Lung (tissue), 12 donors: Measurements from ENCODE around the gene PTGFRN. TPM values are rescaled to one million over a fixed set of nuclear protein-coding genes. Genes with fewer than 3 reads are reported as not detected.

Experiments
- ATAC-seq: fragments of 200-7000 bp; cut with Tn5 transposase; one replicate; pipeline ENCODE4 v1.9.1; 2020; ENCODE audit warnings: moderate number of reproducible peaks; ENCODE audit not compliant: insufficient read depth, low FRiP score
- DNase-seq, 3 donors: peaks; one replicate each; pipeline ENCODE4 v3.0.0-alpha.2; 2013 to 2017
- H3K27ac ChIP-seq, 2 donors: one replicate each; pipeline ENCODE4 v1.5.1; 2013; ENCODE audit warnings: mild to moderate bottlenecking in 2 of 2, moderate library complexity in 2 of 2, control low read depth in 1 of 2, inconsistent platforms in 1 of 2, low read depth in 1 of 2, low read length in 1 of 2
- H3K27me3 ChIP-seq, 3 donors: one replicate each; pipeline ENCODE4 v1.5.1; 2013; ENCODE audit warnings: low read length in 2 of 3; ENCODE audit not compliant: control insufficient read depth in 3 of 3, insufficient read depth in 3 of 3
- H3K36me3 ChIP-seq, 4 donors: one replicate each; pipeline ENCODE4 v1.5.1; 2013; ENCODE audit warnings: low read length in 4 of 4, mild to moderate bottlenecking in 1 of 4, moderate library complexity in 1 of 4; ENCODE audit not compliant: control insufficient read depth in 4 of 4, insufficient read depth in 4 of 4
- H3K4me1 ChIP-seq, 5 donors: one replicate each; pipeline ENCODE4 v1.5.1; 2013; ENCODE audit warnings: low read length in 5 of 5, mild to moderate bottlenecking in 2 of 5, moderate library complexity in 1 of 5; ENCODE audit not compliant: control insufficient read depth in 5 of 5, insufficient read depth in 5 of 5
- H3K4me3 ChIP-seq: one replicate; pipeline ENCODE4 v1.5.1; 2013; ENCODE audit warnings: mild to moderate bottlenecking, control low read depth, moderate library complexity
- H3K9ac ChIP-seq, 2 donors: one replicate each; pipeline ENCODE4 v1.5.1; 2013; ENCODE audit warnings: low read length in 2 of 2, control low read depth in 1 of 2; ENCODE audit not compliant: insufficient read depth in 1 of 2
- H3K9me3 ChIP-seq, 4 donors: one replicate each; pipeline ENCODE4 v1.5.1; 2013; ENCODE audit warnings: low read length in 3 of 4, mild to moderate bottlenecking in 1 of 4, moderate library complexity in 1 of 4; ENCODE audit not compliant: control insufficient read depth in 4 of 4, insufficient read depth in 3 of 4
- CTCF ChIP-seq: IDR thresholded peaks from 2 replicates; pipeline ENCODE4 v1.5.1; 2012; ENCODE audit warnings: mild to moderate bottlenecking; ENCODE audit errors: control extremely low read depth, extremely low read depth
- WGBS, 2 donors: extraction: QIAGEN DNeasy Blood & Tissue Kit; methylation state at CpG; one replicate each; pipeline ENCODE4 v1.1.7; 2013; 5-methylcytosine and 5-hydroxymethylcytosine counted together
- polyA plus RNA-seq, 2 donors: library from polyadenylated mRNA; stranded (reverse); fragments of 200-250 nt; gene quantifications; one replicate each; pipeline ENCODE4 v1.2.1, GENCODE V29; 2013
- total RNA-seq, 2 donors: library from RNA; depleted of rRNA in 1 of 2; stranded (reverse); fragments of >200 nt in 1 of 2; gene quantifications; one replicate each; pipeline ENCODE4 v1.2.1, GENCODE V29; 2014 to 2021
- donor health status: control.
- donor health status: control.
- donor health status: Bipolar disorder and iron deficiency.
- donor health status: healthy.
- donor health status: DM: yes; HTN: yes; CAD: no.

PTGFRN gene
- total and polyA plus RNA-seq, 4 donors, result 8.0 to 51.7 (median 24.9) TPM

- no peaks in the 10 kb centered on the region for H3K4me1 ChIP-seq
- no peak overlapping the region for H3K9ac ChIP-seq
- no peaks in the 10 kb centered on the region for H3K27me3 ChIP-seq
- no peak for DNase-seq
- peaks cover 0 to 2% (median 0%) of the 10 kb centered on the region in 4 donors for H3K36me3 ChIP-seq
- H3K4me3 ChIP-seq, result no peak overlapping the region
- WGBS, 2 donors, result 88 to 100% methylated on average over 4 of the region's 4 CpGs
- no peak for ATAC-seq
- TF ChIP-seq CTCF, result no peak
- H3K27ac ChIP-seq, result no peak overlapping the region
- H3K9me3 ChIP-seq, result no peaks in the 10 kb centered on the region
Observed at GRCh38 chr1:117017062-117017461, 107.3 kb downstream of the PTGFRN start.

- Histone ChIP-seq H3K9ac (no peak overlapping the region), H3K4me1 (no peaks in the 10 kb centered on the region), H3K36me3 (peaks cover 0 to 2% (median 0%) of the 10 kb centered on the region in 4 donors), H3K4me3 (no peak overlapping the region), H3K9me3 (no peaks in the 10 kb centered on the region), H3K27ac (no peak overlapping the region), H3K27me3 (no peaks in the 10 kb centered on the region)
- DNase-seq (no peak), ATAC-seq (peak; percentile 34)
- TF ChIP-seq CTCF, result no peak
- WGBS, 2 donors, result 51 to 73% methylated on average over 3 of the region's 3 CpGs
Observed at GRCh38 chr1:117017648-117018047, 107.9 kb downstream of the PTGFRN start.

GRCh38 chr1:117020526-117021156 lies 110.9 kb downstream of the PTGFRN start:
- H3K36me3 ChIP-seq, result peaks cover 0 to 2% (median 0%) of the 10 kb centered on the region in 4 donors
- 50 to 57% methylated on average over 1 of the region's 1 CpG for WGBS, 2 donors
- TF ChIP-seq CTCF, result no peak
- no peak overlapping the region for H3K27ac ChIP-seq
- DNase-seq (no peak), ATAC-seq (no peak)
- H3K9ac ChIP-seq, result no peak overlapping the region
- no peaks in the 10 kb centered on the region for H3K27me3 ChIP-seq
- H3K4me3 ChIP-seq, result no peak overlapping the region
- H3K9me3 ChIP-seq, result no peaks in the 10 kb centered on the region
- H3K4me1 ChIP-seq, result no peaks in the 10 kb centered on the region

- 85 to 94% methylated on average over 3 of the region's 3 CpGs for WGBS, 2 donors
Observed at GRCh38 chr1:117022114-117022513, 112.4 kb downstream of the PTGFRN start.

More at GRCh38 chr1:117022114-117022513, 112.4 kb downstream of the PTGFRN start:
- DNase-seq, result no peak
- no peak for TF ChIP-seq CTCF
- H3K27ac ChIP-seq, result no peak overlapping the region
- H3K9me3 ChIP-seq, result no peaks in the 10 kb centered on the region
- H3K27me3 ChIP-seq, result no peaks in the 10 kb centered on the region
- peaks cover 0 to 5% (median 0%) of the 10 kb centered on the region in 5 donors for H3K4me1 ChIP-seq
- H3K9ac ChIP-seq, result no peak overlapping the region
- H3K4me3 ChIP-seq, result no peak overlapping the region
- no peak for ATAC-seq
- H3K36me3 ChIP-seq, result peaks cover 0 to 2% (median 0%) of the 10 kb centered on the region in 4 donors
